ENCODE data around the gene AQR.

AQR gene

GRCh38 chr15:34999906-35000305 is 30.4 kb upstream of the AQR start:
- TF ChIP-seq, protein P1, sequence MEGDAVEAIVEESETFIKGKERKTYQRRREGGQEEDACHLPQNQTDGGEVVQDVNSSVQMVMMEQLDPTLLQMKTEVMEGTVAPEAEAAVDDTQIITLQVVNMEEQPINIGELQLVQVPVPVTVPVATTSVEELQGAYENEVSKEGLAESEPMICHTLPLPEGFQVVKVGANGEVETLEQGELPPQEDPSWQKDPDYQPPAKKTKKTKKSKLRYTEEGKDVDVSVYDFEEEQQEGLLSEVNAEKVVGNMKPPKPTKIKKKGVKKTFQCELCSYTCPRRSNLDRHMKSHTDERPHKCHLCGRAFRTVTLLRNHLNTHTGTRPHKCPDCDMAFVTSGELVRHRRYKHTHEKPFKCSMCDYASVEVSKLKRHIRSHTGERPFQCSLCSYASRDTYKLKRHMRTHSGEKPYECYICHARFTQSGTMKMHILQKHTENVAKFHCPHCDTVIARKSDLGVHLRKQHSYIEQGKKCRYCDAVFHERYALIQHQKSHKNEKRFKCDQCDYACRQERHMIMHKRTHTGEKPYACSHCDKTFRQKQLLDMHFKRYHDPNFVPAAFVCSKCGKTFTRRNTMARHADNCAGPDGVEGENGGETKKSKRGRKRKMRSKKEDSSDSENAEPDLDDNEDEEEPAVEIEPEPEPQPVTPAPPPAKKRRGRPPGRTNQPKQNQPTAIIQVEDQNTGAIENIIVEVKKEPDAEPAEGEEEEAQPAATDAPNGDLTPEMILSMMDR (IDR thresholded peaks at IDR 0.05; ENCODE audit: low read depth, low read length): no peak
- no peak overlapping the region for H3K4me3 ChIP-seq (replicated peaks in 1 of 2; ENCODE audit: low read depth in 2 of 2, low read length in 2 of 2)
- peak in 1 of 2 donors; percentile 81 for DNase-seq (ENCODE audit: low read depth in 2 of 2)

DNA sequence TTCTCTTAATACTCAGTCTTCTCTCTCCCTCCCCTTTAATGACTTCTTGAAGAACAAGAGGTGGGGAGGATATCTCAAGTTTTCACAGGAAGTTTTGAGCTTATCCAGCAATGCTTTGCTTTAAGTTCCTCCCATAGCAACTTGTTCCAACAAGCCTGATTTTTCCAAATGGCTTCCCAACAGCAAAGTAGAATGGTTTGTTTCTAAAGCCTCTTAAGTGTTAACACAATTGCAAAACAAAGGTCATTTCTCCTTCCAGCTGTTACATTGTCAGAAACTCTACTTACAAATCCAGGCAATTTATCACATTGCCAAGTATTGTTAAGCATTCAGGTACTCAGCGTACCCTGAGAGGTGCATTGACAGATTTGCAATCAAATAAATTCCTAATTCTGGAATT is 25.4 kb upstream of the AQR start:
- TF ChIP-seq, protein P1 (IDR thresholded peaks at IDR 0.05; ENCODE audit: low read depth, low read length): no peak
- DNase-seq (ENCODE audit: low read depth in 2 of 2): no peak
- no peak overlapping the region for H3K4me3 ChIP-seq (replicated peaks in 1 of 2; ENCODE audit: low read depth in 2 of 2, low read length in 2 of 2)

DNA sequence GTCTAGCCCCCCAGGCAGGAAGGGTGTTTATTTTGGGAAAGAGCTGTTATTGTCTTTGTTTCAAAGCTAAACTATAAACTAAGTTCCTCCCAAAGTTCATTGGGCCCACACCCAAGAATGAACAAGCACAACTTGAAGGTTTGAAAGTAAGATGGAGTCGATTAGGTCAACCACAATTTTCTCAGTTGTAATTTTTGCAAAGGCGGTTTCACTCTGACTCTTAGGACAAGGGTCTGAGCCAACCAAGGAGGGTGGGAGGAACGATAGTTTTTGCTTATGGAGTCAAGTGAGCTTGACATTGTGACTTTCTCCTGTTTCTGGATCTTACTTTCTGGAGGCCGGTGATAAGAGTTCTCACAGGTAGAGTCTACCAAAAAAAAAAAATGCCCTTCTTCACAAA is 24.3 kb upstream of the AQR start:
- no peak for DNase-seq (ENCODE audit: low read depth in 2 of 2)
- TF ChIP-seq, protein P1 (IDR thresholded peaks at IDR 0.05; ENCODE audit: low read depth, low read length): no peak
- H3K4me3 ChIP-seq (replicated peaks in 1 of 2; ENCODE audit: low read depth in 2 of 2, low read length in 2 of 2): no peak overlapping the region

DNA sequence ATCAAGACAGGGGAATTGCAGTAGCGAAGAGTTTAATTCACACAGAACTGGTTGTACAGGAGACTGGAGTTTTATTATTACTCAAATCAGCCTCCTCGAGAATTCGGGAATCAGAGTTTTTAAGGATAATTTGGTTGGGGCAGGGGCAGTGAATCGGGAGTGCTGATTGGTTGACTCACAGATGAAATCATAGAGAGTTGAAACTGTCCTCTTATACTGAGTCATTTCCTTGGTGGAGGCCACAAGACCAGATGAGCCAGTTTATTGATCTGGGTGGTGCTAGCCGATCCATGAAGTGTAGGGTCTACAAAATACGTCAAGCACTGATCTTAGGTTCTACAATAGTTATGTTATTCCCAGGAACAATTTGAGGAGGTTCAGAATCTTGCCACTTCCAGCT is 23.9 kb upstream of the AQR start:
- H3K4me3 ChIP-seq (replicated peaks in 1 of 2; ENCODE audit: low read depth in 2 of 2, low read length in 2 of 2): no peak overlapping the region
- TF ChIP-seq, protein P1 (IDR thresholded peaks at IDR 0.05; ENCODE audit: low read depth, low read length): no peak
- DNase-seq (ENCODE audit: low read depth in 2 of 2): peak in 1 of 2 donors; percentile 19

- TF ChIP-seq, protein P1 (IDR thresholded peaks at IDR 0.05; ENCODE audit: low read depth, low read length): no peak
- peak within 1 kb of the TSS; percentile 82 to 89 for H3K4me3 ChIP-seq (replicated peaks in 1 of 2; ENCODE audit: low read depth in 2 of 2, low read length in 2 of 2)
- DNase-seq (ENCODE audit: low read depth in 2 of 2): peak; percentile 79 to 81
Measured at GRCh38 chr15:34988027-34988902, 18.7 kb upstream of the AQR start, which contains the start of gene ZNF770. ZNF770 (minus strand) TSS chr15:34988287; CDS start chr15:34983434, 4,853 bp downstream.

GRCh38 chr15:34987609-34988026 is 18.1 kb upstream of the AQR start:
- TF ChIP-seq, protein P1 (IDR thresholded peaks at IDR 0.05; ENCODE audit: low read depth, low read length): no peak
- H3K4me3 ChIP-seq (replicated peaks in 1 of 2; ENCODE audit: low read depth in 2 of 2, low read length in 2 of 2): peak overlapping the region; percentile 82 to 89
- no peak for DNase-seq (ENCODE audit: low read depth in 2 of 2)
